Activated naive CD4-positive, alpha-beta T cell treated with anti-CD3 and anti-CD28 coated beads, Interleukin-2, amount 10 ng/mL, durations not matched to agents 7 days and 5 days (primary cell): ENCODE measurements around the gene RFXAP.

ENCODE experiments used
- CTCF ChIA-PET: fragments of 350-600 bp; sonication (Branson Sonifier 250); formaldehyde crosslinking; loops from one replicate; lab custom pipeline; 2021; ENCODE audit warnings: antibody characterized with exemption; lab: Charles Lee
- DNase-seq: peaks from one replicate; pipeline ENCODE4 v3.0.0-alpha.2; 2020
- H3K27ac Mint-ChIP-seq: one replicate; pipeline ENCODE4 v1.8.0; 2021; ENCODE audit warnings: mild to moderate bottlenecking, moderate library complexity, mixed read lengths
- H3K27me3 Mint-ChIP-seq: one replicate; pipeline ENCODE4 v1.8.0; 2021; ENCODE audit warnings: mild to moderate bottlenecking, mixed read lengths
- H3K36me3 Mint-ChIP-seq: one replicate; pipeline ENCODE4 v1.8.0; 2021; ENCODE audit warnings: mixed read lengths
- H3K4me1 Mint-ChIP-seq: one replicate; pipeline ENCODE4 v1.8.0; 2021; ENCODE audit warnings: mixed read lengths
- H3K4me3 Mint-ChIP-seq: one replicate; pipeline ENCODE4 v1.8.0; 2021; ENCODE audit warnings: mild to moderate bottlenecking, moderate library complexity, mixed read lengths
- H3K9me3 Mint-ChIP-seq: one replicate; pipeline ENCODE4 v1.8.0; 2021; ENCODE audit warnings: mixed read lengths

Gene RFXAP

DNA sequence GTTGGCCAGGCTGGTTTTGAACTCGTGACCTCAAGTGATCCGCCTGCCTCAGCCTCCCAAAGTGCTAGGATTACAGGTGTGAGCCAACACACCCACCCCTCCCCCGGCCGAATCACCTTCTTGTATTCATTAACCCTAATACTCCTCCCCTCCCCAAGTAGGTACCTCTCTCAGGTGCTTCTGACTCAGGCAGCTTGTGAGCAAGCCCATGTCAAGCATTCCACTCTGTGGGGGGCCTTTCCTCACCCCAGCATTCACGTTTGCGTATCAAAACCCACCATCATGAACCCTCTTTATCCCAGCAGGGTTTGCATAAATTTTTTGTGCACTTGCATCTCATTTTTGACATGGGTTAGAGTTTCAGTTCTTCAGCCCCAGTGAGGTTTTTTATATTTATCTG lies 23.6 kb upstream of the RFXAP start:
- Mint-ChIP-seq H3K4me1 (no peaks in the 10 kb centered on the region), H3K9me3 (no peaks in the 10 kb centered on the region), H3K4me3 (no peak overlapping the region), H3K36me3 (no peaks in the 10 kb centered on the region), H3K27me3 (peaks cover 12% of the 10 kb centered on the region), H3K27ac (no peak overlapping the region)
- CTCF ChIA-PET, result interaction anchor here (0.6 kb wide), 1 partner anchor 17 kb away, joined by 3 read pairs; no protein-coding TSS in a partner anchor
- DNase-seq, result no peak

DNA sequence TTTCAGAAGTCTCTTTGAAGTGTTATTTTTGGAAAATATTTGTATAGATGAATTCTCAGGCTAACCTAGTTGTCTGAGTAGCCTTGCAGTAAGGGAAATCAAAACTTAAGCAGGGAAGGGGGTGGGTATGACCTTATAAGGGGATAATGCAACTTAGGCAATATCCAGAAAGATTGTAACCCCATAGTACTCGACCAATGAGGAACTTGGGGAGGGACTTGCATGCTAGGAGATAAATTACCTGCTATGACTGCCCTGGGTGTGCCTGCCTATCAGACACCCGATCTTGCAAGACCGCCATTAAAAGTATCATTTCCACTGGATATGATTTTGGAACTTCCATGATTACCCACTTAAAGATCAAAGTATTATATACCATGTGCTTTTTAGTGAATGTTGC lies 23.0 kb upstream of the RFXAP start:
- no peaks in the 10 kb centered on the region for H3K36me3 Mint-ChIP-seq
- H3K4me1 Mint-ChIP-seq, result no peaks in the 10 kb centered on the region
- no peak overlapping the region for H3K4me3 Mint-ChIP-seq
- no peaks in the 10 kb centered on the region for H3K9me3 Mint-ChIP-seq
- DNase-seq, result no peak
- CTCF ChIA-PET, result interaction anchor here (0.6 kb wide), 1 partner anchor 16 kb away, joined by 3 read pairs; no protein-coding TSS in a partner anchor
- H3K27ac Mint-ChIP-seq, result no peak overlapping the region
- H3K27me3 Mint-ChIP-seq, result peaks cover 13% of the 10 kb centered on the region

DNA sequence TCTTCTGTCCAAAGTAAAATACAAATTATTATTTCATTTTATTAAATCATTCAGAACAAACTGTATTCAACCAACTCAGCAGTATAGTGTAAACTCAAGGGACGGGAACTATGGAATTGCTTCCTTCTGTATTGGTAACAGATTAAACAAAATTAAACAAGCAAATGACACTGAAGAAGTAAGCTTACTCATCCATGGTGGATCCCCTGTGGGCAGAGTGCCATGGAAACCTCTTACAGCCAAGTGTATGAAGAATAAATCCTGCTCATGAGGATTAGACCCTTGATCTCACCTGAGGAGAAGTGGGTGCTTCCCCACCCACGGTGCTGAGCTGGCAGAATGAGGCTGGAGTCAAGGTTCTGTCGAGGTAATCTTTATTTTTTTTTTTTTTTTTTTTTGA lies 18.0 kb upstream of the RFXAP start:
- H3K27ac Mint-ChIP-seq, result no peak overlapping the region
- no peaks in the 10 kb centered on the region for H3K9me3 Mint-ChIP-seq
- DNase-seq, result no peak
- H3K4me1 Mint-ChIP-seq, result no peaks in the 10 kb centered on the region
- no peaks in the 10 kb centered on the region for H3K36me3 Mint-ChIP-seq
- H3K4me3 Mint-ChIP-seq, result no peak overlapping the region
- H3K27me3 Mint-ChIP-seq, result peaks cover 19% of the 10 kb centered on the region
- CTCF ChIA-PET, result no interaction called here

DNA sequence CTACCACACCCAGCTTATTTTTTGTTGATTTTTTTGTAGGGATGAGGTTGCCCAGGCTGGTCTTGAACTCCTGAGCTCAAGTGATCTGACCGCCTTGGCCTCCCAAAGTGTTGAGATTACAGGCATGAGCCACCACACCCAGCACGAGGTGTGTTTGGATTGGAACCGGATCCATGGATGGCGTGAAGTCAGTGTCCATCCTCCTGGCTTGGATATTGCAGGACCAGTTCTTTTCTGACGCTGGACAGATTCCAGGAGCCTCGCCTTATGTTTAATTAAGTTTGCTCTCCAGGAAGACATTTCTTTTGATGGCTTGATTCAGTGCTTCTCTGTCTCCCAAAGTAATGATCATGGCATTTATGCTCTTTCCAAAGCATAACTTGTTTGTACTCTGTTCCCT lies 14.4 kb upstream of the RFXAP start:
- CTCF ChIA-PET, result interaction anchor here (0.7 kb wide), 1 partner anchor 64 kb away, joined by 3 read pairs; no protein-coding TSS in a partner anchor
- no peaks in the 10 kb centered on the region for H3K4me1 Mint-ChIP-seq

DNA sequence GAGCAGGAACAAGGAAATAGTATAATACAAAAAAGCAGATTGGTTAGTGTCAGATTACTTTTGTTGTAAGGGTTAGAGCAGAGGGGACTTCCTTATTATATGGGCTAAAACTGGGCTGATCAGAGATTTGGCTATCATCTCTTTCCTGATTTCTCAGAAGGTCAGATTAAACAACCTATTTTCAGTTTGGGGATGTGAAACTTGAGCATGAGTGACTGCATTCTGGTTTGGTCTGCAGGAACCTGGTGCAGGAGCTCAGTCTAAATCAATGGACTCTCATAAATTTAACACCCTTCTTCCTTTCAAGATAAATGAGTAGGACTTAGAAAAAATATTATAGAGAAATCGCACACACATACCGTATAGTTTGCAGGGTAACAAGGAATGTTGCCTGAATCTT lies 12.9 kb upstream of the RFXAP start:
- CTCF ChIA-PET, result no interaction called here
- Mint-ChIP-seq H3K27me3 (peaks cover 22% of the 10 kb centered on the region), H3K4me1 (no peaks in the 10 kb centered on the region), H3K4me3 (no peak overlapping the region), H3K9me3 (no peaks in the 10 kb centered on the region), H3K27ac (no peak overlapping the region), H3K36me3 (no peaks in the 10 kb centered on the region)
- no peak for DNase-seq

More for the DNA sequence above, 14.4 kb upstream of the RFXAP start:
- H3K4me3 Mint-ChIP-seq, result no peak overlapping the region
- no peaks in the 10 kb centered on the region for H3K36me3 Mint-ChIP-seq
- no peaks in the 10 kb centered on the region for H3K9me3 Mint-ChIP-seq
- H3K27ac Mint-ChIP-seq, result no peak overlapping the region
- DNase-seq, result no peak
- H3K27me3 Mint-ChIP-seq, result peaks cover 26% of the 10 kb centered on the region

DNA sequence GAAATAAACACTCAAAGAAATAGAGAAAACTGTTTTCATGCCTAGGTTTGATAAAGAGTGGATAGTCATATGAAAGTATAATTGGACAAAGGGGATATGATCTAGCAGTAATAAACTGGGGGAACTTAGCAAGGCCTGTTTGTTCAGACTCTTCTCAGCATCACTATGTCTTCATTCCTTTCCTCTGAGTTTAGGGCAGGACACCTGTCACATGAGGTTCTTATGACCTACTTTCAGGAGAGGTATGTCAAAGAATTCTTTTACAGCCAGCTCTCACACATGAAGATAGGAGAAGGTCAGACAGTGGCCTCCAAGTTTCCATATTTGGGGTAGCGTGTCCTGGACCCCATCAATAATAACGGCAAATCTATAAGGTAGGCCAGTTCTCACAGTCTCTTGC lies 11.4 kb upstream of the RFXAP start:
- Mint-ChIP-seq H3K36me3 (no peaks in the 10 kb centered on the region), H3K27ac (no peak overlapping the region), H3K27me3 (peaks cover 37% of the 10 kb centered on the region), H3K4me3 (no peak overlapping the region), H3K4me1 (no peaks in the 10 kb centered on the region), H3K9me3 (no peaks in the 10 kb centered on the region)
- CTCF ChIA-PET, result no interaction called here
- no peak for DNase-seq

DNA sequence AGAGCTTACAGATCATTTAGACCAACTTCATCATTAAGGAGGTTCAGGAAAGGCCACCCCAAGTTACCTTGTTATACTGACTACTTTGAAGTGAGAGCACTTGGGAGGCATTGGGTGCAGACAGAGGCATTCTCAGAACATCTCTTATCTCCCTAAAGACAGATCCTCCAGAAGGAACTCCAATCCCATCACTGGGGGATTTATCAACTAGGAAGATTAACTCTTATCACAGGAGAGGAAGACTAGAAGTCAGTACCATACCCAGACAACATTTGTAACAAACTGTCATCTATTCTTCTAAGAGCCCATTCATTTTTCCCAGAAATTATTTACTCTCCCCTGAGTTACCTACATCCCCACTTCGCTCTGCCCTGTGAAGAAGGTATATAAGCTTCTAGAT lies 5.8 kb upstream of the RFXAP start:
- Mint-ChIP-seq H3K9me3 (no peaks in the 10 kb centered on the region), H3K27me3 (peaks cover 31% of the 10 kb centered on the region), H3K4me3 (no peak overlapping the region), H3K36me3 (no peaks in the 10 kb centered on the region), H3K4me1 (peaks cover 6% of the 10 kb centered on the region), H3K27ac (no peak overlapping the region)
- CTCF ChIA-PET, result no interaction called here
- no peak for DNase-seq

DNA sequence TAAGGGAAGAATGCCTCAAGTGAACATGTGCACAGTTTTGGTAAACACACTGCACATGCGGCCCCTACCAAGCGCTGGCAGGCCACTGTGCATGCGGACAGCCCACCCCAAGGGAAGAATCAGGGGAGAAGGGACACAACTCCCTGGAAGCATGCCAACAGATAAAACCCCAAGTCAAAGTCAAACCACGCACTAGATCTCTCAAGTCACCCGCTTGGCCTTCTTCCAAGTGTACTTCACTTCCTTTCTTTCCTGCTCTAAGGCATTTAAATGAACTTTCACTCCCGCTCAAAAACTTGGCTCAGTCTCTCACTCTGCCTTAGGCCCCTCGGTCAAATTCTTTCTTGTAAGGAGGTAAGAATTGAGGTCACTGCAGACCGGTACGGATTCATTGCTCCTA lies 4.6 kb upstream of the RFXAP start:
- no peak overlapping the region for H3K4me3 Mint-ChIP-seq
- no peaks in the 10 kb centered on the region for H3K9me3 Mint-ChIP-seq
- H3K4me1 Mint-ChIP-seq, result peaks cover 13% of the 10 kb centered on the region
- no peaks in the 10 kb centered on the region for H3K36me3 Mint-ChIP-seq
- H3K27ac Mint-ChIP-seq, result no peak overlapping the region
- no peak for DNase-seq
- CTCF ChIA-PET, result no interaction called here
- H3K27me3 Mint-ChIP-seq, result peaks cover 30% of the 10 kb centered on the region

DNA sequence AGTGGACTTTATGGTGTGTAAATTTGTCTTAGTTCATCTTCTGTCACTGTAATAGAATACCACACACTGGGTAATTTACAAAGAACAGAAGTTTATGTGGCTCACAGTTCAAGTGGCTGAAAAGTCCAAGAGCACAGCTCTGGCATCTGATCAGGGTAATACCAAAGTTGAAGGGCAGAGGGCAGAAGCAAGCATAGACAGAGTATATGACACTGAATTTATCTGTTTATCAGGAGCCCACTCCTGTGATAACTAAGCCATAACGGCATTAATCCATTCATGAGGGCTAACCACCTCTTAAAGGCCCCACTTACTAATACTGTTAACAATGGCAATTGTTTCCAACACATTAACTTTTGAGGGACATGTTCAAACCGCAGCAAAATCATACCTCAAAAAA lies 4.0 kb upstream of the RFXAP start:
- Mint-ChIP-seq H3K4me1 (peaks cover 16% of the 10 kb centered on the region), H3K27me3 (peaks cover 30% of the 10 kb centered on the region), H3K9me3 (no peaks in the 10 kb centered on the region), H3K27ac (no peak overlapping the region), H3K4me3 (no peak overlapping the region), H3K36me3 (no peaks in the 10 kb centered on the region)
- CTCF ChIA-PET, result no interaction called here
- no peak for DNase-seq

DNA sequence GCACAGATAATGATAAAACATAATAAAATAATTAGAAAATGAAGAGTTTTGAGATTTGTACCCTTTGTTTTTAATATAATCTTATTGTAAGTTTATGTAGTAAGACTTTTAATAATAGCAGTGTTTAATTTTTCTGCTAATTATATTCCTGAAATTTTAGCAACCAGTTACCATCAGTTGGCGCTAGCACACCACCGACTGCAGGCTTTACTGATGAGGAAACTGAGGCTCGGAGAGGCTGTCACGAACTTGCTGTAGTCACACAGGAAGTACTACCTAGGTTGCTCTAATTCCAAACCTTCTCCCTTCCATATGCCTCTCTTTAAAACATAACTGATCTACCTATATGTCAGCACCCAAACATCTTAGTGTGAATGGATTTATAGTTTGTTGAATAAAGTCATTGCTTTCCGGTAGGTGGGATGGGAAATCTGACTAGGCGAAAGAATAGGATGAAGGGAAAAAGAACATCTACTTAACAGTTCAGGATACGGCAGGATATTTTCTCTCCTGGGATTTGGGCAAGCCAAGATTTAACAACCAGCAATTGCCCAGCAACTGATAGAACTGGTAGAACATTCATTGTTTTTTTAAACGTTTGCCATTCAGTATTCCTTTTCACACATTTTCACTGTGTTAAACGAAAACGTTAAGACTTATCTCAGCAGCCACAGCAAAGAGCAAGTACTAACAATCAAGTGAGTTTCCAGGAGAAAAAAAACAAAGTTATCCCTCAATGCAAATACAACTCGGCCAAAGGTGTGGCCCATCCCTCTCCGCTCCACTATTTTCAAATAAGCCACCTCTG lies 822 bp upstream of the RFXAP start:
- peaks cover 44% of the 10 kb centered on the region for H3K4me1 Mint-ChIP-seq
- H3K4me3 Mint-ChIP-seq, result peak overlapping the region; percentile 91
- no peaks in the 10 kb centered on the region for H3K9me3 Mint-ChIP-seq
- peak overlapping the region; percentile 94 for H3K27ac Mint-ChIP-seq
- no peak for DNase-seq
- H3K27me3 Mint-ChIP-seq, result peaks cover 11% of the 10 kb centered on the region
- CTCF ChIA-PET, result no interaction called here
- peaks cover 8% of the 10 kb centered on the region for H3K36me3 Mint-ChIP-seq

DNA sequence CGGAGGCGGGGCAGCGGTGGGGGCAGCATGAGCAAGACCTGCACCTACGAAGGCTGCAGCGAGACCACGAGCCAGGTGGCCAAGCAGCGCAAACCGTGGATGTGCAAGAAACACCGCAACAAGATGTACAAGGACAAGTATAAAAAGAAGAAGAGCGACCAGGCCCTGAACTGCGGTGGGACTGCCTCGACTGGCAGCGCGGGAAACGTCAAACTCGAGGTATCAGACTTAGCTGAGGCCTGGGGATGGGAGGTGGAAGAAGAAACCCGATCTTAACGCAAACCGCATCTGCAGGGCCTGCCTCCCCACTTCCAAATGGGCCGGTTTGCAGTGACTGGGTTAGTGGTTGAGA lies 693 bp downstream of the RFXAP start:
- CTCF ChIA-PET, result interaction anchor here (1.2 kb wide), 1 partner anchor 38 kb away, joined by 3 read pairs; no protein-coding TSS in a partner anchor
- peaks cover 55% of the 10 kb centered on the region for H3K4me1 Mint-ChIP-seq
- H3K4me3 Mint-ChIP-seq, result peak overlapping the region; percentile 91
- H3K36me3 Mint-ChIP-seq, result peaks cover 10% of the 10 kb centered on the region
- peak overlapping the region; percentile 94 for H3K27ac Mint-ChIP-seq
- peaks cover under 1% of the 10 kb centered on the region for H3K27me3 Mint-ChIP-seq
- peak; percentile 61 for DNase-seq
- H3K9me3 Mint-ChIP-seq, result no peaks in the 10 kb centered on the region

DNA sequence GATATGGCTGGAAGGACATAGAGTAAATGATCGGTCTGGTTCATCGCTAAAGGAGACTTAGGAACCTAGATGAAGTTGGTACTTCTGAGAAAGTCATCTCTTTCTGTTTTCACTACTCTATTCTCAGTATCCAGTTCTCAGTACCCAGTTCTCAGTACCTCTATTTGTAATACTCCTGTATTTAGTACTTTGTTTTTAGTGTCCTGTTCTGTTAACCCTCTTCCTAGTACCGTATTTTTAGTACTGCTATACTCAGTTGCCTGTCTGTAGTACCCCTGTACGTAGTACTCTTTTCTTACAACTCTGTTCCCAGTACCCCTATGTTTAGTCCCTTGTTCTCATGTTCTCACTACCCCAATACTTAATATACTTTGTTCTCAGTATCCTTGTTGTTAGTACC lies 1.2 kb downstream of the RFXAP start:
- Mint-ChIP-seq H3K9me3 (no peaks in the 10 kb centered on the region), H3K27ac (peak overlapping the region; percentile 94), H3K4me1 (peaks cover 58% of the 10 kb centered on the region), H3K4me3 (peak overlapping the region; percentile 91), H3K36me3 (peaks cover 13% of the 10 kb centered on the region), H3K27me3 (no peaks in the 10 kb centered on the region)
- DNase-seq, result no peak
- CTCF ChIA-PET, result interaction anchor here (1.1 to 1.2 kb wide), 2 partner anchors 28 to 38 kb away, joined by 3 read pairs; no protein-coding TSS in a partner anchor

DNA sequence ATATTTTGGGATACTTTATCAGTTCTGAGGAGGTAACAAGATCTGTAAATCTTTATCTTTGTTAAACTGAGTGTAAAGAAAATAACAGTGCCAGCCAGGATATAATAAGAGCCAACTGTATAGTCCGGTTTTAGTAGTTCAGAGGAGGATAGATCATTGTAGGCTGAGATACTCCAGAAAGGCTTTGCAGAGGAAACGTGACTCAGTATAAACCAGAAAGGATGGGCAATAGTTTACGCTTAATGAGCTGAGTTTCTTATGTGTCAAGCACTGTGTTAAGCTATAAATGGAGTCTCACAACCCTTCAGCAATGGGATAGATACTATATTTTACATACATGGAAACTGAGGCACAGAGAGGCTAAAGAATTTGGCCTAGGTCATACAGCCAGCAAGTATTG lies 3.8 kb downstream of the RFXAP start:
- DNase-seq, result no peak
- peaks cover 19% of the 10 kb centered on the region for H3K36me3 Mint-ChIP-seq
- H3K4me1 Mint-ChIP-seq, result peaks cover 54% of the 10 kb centered on the region
- H3K9me3 Mint-ChIP-seq, result no peaks in the 10 kb centered on the region
- CTCF ChIA-PET, result no interaction called here
- H3K4me3 Mint-ChIP-seq, result no peak overlapping the region
- no peaks in the 10 kb centered on the region for H3K27me3 Mint-ChIP-seq
- no peak overlapping the region for H3K27ac Mint-ChIP-seq

DNA sequence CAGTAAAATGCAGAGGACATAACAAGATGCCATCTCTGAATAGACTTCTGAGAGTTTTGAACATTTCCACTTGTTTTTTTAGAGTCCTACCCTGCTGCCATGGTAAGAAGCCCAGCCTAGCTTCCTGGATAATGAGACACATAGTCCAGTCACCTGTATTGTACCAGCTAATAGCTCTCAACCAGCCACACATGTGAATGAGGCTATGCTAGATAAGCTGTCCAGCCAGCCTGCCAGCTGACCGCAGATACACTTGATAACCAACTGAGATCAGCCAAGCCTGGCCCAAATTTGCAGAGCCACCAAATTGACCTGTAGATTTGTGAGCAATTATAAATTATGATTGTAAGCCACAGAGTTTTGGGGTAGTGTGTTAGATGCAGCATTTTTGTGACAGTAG lies 10.7 kb downstream of the RFXAP start:
- H3K9me3 Mint-ChIP-seq, result no peaks in the 10 kb centered on the region
- no peaks in the 10 kb centered on the region for H3K27me3 Mint-ChIP-seq
- no peak for DNase-seq
- CTCF ChIA-PET, result no interaction called here
- peaks cover 23% of the 10 kb centered on the region for H3K36me3 Mint-ChIP-seq
- no peak overlapping the region for H3K27ac Mint-ChIP-seq
- no peak overlapping the region for H3K4me3 Mint-ChIP-seq
- peaks cover 3% of the 10 kb centered on the region for H3K4me1 Mint-ChIP-seq

DNA sequence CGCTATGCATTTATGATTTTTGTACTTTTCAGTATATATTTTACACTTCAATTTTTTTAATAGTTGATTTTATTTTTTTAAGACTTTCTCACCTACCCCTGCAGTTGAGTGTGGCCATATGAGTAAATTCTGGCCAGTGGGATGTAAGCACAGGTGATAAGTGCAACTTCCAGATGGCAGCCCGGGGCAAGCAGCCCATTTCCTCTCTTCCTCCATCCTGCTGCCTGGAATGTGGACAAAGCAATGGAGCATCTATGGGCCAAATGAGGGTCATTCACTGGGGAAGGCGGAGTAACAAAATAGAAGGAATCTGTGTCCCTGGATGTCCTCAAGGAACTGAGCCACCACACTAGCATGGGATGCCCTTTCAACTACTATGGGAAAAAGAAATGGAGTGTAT lies 12.3 kb downstream of the RFXAP start:
- Mint-ChIP-seq H3K9me3 (no peaks in the 10 kb centered on the region), H3K4me3 (no peak overlapping the region), H3K36me3 (peaks cover 20% of the 10 kb centered on the region), H3K27ac (no peak overlapping the region), H3K27me3 (no peaks in the 10 kb centered on the region), H3K4me1 (no peaks in the 10 kb centered on the region)
- CTCF ChIA-PET, result no interaction called here
- no peak for DNase-seq
